HG02938 (cell line): ENCODE results near the gene FAM13C.
"Not testable (repeated sequence)": the region's sequence is repeated elsewhere in the genome, so short reads cannot be mapped to it uniquely, and the experiment has no call there.

Experiments used
- ATAC-seq: cut with Tn5 transposase; IDR thresholded peaks from one replicate; pipeline ENCODE4 v1.9.1; 2021; ENCODE audit warnings: mild to moderate bottlenecking, moderate library complexity; ENCODE audit not compliant: unreplicated experiment

The FAM13C gene

GRCh38 chr10:59239108-59239507 lies 123.2 kb downstream of the FAM13C start:
- not testable (repeated sequence) for ATAC-seq

DNA sequence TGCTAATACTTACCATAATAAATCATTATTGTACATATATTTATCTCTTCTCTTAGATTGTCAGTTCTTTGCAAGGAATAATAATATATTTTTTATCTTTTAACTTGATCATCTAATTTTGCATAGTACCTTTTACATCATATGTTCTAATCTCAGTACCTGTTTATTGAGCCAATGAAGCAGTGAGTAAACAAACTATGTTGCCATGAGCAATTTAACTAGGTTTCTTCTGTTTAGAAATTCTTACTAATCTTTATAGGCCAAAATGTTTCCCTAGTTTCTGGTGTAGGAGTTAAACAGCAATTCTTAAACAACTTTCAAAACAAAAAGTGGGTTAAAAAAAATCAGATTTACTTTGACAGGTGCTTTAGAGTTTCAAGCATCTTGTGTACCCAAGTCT lies 124.6 kb downstream of the FAM13C start:
- no peak for ATAC-seq

GRCh38 chr10:59236064-59236697 lies 126.2 kb downstream of the FAM13C start:
- ATAC-seq = no peak

DNA sequence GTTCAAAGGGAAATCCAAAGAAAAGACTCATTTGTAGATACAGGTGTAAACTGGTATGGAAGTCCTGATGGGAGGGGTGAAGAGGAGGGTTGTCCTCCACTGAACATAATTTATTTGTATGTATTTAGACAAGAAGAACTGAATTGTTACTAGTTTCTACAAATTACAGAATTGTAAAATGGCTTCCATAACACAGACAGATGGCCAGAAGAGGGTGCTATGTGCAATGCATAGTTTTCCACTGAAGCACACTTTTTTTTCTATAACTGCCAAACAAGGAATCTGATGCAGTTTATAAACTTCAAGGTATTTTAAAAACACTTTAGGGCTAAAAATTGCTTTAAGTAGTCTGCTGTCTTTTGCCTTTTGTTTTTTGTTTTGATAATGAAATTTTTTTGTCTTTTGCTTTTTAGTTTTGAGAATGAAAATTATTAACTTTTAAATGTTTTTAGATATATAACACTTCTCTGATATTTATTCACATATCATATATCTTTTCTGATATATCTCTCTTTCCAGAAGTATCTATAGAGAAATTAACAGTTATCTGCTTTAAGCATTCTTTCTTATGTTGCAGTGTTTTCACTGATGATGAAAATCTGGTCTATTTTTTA lies 127.4 kb downstream of the FAM13C start:
- no peak for ATAC-seq

- ATAC-seq = no peak
Measured at GRCh38 chr10:59234194-59234593, 128.2 kb downstream of the FAM13C start.

- ATAC-seq = no peak
Measured at GRCh38 chr10:59229441-59229840, 132.9 kb downstream of the FAM13C start.

DNA sequence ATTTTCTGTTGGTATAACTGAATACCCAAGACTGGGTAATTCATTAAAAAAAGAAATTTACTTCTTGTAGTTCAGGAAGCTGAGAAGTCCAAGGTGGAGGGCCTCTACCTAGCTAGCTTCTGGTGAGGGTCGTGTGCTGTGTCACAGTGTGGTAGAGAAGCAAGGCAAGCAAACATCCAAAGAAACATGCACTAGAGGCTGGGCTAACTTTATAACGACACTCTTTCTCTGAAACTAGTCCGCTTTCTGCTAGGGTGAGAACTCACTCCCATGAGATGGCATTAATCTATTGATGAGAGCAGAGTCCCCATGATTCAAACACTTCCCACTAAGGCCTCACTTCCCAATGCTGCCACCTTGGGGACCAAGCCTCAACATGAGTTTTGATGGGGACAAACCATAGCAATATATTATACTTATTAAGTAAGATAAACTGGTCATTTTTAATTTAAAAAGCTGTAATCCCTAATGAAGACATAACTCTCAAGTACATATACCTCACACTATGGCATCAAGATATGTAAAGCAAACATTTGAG lies 135.1 kb downstream of the FAM13C start:
- ATAC-seq = no peak

GRCh38 chr10:59225211-59225610 lies 137.1 kb downstream of the FAM13C start:
- ATAC-seq = no peak

DNA sequence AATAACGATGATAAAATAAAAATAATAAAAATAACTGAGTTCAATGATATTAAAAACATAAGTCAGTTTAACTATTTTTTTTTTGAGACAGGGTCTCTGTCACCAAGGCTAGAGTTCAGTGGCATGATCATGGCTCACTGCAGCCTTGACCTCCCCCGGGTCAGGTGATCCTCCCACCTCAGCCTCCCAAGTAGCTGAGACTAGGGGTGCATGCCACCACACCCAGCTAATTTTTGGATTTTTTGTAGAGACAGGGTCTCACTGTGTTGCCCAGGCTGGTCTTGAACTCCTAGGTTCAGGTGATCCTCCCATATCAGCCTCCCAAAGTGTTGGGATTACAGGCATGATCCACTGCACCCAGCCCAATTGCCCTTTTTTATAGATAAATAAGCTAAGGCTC lies 138.8 kb downstream of the FAM13C start:
- ATAC-seq = not testable (repeated sequence)

GRCh38 chr10:59222788-59223187 lies 139.6 kb downstream of the FAM13C start:
- ATAC-seq = no peak

DNA sequence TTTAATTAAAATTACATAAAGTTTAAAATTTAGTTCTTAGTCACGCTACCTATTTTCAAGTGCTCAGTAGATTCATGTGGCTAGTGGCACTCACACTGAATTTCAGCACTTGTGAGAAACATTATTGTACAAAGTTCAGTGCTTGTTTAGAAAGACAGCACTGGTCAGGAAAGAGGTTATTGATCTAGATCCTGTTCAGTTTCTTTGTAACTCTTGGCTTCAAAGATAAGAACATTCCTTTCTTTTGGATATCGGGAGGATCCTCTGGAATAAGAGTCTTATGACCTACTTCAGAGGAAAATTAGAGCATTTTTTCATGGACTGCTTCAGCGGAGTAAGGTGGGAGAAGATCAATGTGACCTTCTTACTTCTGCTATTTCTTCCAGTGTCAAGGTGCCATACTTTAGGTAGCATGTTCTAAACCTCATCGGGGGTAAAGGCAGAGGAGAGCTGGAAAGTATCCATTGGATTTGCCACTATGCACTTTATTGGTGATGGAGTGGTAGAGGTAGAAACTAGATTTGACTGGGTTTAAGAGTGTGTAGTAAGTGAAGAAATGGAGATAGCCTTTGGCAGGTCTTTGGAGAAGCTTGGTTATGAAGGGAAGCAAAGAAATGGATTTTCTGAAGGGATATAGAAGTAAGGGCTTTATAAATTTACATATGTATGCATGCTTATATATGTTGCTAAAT lies 146.0 kb downstream of the FAM13C start:
- ATAC-seq = no peak

GRCh38 chr10:59214160-59214559 lies 148.2 kb downstream of the FAM13C start:
- ATAC-seq = no peak

- ATAC-seq = no peak
Measured at GRCh38 chr10:59212301-59212798, 150.0 kb downstream of the FAM13C start.

DNA sequence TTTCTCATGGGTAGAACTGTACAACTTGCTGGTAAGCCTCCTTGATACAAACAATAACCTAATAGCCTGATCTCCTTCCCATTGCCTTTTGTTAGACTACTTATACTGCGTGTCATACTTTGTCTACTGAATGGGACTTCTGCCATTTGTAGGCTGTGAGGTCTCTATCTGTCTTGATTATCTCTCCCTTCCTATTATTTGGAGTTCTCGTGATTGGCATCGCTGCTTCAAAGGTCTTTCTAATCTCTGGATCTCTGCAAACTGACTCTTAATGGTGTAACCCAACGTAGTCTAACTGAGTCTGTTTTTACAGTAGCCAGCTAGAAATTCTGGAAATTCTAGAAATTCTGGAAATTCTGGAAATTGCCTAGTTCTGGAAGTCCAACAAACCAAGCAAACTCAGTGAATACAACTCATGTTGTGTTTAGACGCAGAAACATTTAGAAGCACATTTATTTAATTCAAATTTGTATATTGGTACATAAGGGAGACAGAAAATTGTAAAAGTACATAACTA lies 156.1 kb downstream of the FAM13C start:
- ATAC-seq = no peak
